SIG-M5 (cell line): ENCODE data around the gene AHNAK.
"Not testable (repeated sequence)": the region's sequence is repeated elsewhere in the genome, so short reads cannot be mapped to it uniquely, and the experiment has no call there.

ENCODE experiments used
- DNase-seq: peaks from one replicate; lab custom pipeline; 2025; lab: John Stamatoyannopoulos, UW

Gene AHNAK

DNA sequence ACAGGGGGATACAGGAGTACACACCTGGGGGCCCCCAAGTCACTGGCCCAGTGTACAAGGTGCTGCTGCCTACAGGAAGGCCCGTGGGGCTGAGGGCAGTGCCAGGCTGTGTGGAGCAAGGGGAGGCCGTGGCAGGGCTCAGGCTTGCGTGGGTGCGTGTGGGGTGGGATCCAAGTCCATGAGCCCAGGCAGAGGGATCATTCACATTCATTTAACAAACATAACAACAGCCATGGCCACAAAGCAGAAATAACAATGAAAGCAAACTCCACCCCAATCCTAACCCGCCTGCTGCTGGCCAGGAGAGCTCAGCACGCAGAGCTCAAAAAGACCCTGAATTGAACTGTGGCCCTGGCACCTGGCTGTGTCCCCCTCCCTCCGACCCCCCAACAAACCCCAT lies 144.8 kb downstream of the AHNAK start:
- no peak for DNase-seq

DNA sequence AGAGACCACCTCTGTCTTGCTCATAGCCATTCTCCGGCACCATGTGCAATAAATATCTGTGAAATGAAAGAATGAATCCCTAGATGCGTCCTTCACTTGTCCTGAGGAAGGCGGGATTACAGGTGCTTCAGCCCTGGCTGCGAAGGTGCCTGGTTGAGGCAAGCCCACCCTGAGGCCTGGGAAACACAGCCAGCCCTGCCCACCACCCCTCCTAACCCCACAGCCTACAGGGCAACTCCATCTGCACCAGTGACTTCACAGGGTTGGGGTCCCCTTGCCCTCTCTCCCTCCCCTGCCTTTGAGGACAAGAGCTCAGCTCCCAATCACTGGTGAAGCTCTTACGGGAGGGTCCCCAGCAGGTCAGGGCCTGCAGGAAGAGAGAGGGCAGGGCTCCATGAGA lies 145.2 kb downstream of the AHNAK start:
- DNase-seq: no peak

DNA sequence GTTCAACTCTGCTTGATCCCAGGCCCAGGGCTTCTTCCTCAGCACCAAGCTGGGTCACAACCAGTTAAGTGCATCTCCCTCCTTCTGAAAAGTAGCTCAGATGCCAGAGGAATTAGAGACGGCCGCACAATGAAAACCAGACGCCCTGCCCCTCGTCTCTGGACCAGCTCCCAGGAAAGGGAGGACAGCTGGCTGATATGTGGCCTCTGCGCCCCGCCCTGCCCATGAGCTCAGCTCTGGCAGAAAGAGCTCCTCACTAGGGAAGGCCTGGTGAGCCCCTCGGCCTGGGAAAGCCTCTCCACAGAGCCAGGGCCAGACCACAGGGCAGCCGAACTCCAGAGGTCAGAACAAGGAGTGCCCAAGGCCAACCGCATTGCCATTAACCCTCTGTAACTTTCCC lies 145.8 kb downstream of the AHNAK start:
- DNase-seq: no peak

DNA sequence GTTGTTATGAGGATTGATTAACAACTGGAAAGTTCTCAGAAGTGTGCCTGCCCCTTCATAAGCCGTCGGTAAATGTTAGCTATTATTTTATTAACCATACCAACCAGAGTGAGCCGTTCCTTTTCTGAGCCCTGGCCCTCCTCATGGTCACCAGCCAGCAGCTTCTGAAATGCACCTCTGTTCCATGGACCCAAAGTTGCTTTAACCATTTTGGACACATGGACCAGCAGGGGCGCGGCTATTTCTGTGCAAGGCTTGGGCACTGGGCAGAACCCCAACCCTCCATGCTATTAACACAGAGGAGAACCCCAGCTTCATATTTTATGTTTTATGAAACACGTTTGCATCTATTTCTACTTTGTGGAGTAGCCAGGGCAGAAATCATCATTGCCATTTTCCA lies 146.3 kb downstream of the AHNAK start:
- DNase-seq: no peak

DNA sequence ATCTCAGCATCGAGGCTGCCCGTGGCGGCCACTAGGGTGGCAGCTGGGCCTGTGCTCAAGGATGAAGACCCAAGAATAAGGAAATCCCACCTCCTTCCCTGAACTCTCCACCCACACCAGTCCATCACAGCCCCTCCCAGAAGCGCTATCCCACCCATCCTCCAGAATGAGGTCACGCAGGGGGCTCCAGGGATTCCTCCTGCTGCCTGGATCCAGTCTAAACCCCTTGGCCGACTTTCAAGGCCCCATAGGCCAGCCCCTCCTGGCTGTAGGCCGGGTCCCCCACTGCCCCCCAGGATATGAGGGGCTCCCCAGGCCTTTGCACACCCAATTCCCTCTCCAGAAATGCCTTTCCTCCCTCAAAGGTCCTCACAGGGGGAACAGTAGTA lies 146.7 kb downstream of the AHNAK start:
- DNase-seq: no peak

DNA sequence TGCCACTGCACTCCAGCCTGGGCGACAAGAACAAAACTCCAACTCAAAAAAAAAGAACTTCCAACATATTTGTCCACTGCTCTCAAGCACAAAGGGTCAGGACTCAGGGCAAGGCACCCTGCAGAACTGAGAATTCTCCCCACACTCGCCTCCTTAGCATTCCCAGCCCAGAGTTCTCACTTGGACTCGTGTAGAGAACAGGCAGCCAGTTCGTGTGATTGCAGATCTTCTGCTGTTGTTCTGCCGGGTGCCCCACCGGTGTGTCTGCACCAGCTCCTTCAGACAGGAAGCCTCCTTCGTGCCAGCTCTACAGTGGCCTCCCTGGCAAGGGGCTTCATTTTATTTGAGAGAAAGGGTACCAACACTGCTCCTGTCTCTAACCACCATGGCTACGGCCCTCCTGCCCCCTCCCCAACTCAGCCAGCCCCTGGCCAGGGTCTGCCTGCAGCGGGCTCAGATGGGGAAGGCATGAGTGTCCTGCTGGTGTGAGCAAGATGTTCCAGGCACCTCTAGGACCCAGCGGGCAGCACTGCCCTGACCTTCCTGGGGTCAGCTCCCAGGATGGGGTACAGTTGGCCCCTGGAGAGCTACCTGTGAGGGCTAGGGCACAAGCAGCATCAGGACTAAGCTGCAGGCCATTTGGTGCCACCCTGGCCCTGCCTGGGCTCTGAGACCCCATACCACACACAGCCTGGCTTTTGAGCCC lies 147.3 kb downstream of the AHNAK start:
- no peak for DNase-seq

DNA sequence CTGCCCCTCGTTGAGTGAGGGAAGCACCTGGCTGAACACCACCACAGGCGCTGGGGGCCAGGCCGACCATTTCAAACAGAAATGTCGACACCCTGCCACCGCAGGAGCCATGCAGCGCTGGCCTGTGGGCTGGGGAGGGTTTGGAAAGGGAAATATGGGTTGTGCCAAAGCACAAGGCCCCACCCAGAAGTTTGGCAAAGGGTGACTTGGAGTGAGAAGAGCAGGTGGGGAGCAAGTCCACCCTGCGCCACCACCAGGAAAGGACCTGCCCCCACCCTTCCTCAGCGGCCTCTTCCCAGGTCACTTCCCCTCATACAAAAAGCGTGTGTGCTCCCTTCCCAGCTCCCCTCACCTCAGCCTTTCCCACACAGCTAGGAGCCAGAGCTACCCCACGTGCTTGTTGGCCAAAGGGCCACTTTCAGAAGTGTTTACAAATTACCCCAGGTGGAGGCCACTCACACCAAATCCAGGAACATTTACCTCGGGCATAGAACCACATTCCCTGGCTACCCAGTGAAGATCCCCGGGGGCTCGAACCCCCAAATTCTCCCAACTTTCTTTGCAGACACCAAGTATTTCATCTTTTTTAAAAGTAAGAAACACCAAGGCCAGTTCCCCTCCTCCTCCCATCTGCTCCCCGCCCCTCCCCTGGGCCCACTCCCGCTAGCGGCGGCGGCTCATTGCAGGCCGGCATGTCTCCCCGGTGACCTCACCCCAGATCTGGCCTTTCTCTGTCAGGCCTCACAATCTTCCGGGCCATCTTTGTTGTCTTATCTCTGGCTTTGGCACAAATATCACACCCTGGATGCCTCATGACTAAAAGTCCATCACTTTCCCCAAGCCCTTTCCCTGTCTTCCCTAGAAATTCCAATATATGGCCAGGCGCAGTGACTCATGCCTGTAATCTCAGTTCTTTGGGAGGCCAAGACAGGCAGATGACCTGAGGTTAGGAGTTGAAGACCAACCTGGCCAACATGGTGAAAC lies 148.3 kb downstream of the AHNAK start:
- no peak for DNase-seq

DNA sequence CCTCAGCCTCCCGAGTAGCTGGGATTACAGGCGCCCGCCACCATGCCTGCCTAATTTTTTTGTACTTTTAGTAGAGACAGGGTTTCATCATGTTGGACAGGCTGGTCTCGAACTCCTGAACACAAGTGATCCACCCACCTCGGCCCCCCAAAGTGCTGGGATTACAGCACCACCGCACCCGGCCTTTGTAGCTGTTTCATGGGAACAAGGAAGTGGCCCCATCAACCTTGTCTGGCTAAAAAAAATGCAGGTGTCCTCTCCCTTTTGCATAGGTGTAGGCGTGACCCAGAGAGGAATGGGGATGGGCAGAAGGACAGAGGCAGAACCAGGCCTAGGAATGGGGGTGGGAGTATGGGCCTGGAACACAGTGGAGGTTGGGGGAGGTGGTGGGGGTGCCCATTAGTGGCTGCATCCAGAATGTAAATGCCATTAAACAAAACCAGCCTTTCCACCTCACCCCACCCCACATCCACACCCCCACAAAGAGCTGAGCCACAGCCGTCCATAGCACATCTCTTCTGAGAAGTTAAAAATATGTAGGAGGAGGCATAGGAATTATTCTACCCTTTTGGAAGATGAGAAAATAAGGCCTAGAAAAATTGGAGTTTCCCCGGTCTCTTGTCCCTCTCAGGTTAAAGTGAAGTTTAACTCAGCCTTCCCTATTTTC lies 150.6 kb downstream of the AHNAK start:
- no peak for DNase-seq

DNA sequence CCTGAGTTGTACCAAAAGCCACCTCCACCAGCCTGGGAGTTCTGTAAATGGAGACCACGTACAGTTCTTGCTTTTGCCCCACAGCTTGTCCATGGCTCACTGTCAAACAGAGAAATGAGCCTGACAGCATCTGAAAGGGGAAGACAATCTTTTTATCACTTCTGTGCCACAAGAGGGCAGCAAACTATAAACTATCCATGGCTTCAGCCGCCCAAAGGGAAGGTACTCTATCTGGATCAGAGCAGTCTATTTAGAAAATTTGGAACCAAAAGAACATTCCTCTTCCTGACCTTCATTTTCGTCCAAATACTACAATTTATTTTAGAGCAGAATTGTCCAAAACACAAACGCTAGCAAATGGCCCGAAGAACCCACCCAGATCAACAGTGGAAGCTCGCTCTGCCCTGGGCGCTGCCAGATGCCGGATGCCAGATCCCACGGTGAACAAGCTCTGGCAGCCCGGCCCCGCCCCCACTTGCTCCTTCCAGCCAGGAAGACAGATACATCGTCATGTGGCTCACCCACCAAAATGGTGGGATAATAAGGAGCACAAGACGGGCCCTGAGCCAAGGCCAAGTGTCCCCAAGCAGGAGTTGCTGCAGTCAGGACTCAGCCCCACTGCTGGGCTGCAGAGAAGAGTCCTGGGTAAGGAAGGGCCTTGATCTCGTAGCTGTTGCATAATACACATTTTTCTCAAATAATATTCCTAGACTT lies 151.6 kb downstream of the AHNAK start:
- peak; percentile 7 for DNase-seq

DNA sequence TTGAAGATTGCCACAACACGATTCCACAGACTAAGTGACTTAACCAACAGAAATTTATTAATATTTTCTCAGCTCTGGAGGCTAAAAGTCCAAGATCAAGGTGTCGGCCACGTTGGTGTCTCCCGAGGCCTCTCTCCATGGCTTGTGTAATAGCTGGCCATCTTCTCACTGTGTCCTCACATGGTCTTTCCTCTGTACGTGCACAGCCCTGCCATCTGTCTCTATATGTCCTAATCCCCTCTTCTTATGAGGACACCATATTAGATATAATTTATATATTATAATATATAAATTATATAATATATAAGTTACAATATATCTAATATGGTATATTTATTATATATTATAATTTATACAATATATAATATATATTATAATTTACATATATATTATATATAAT lies 152.9 kb downstream of the AHNAK start:
- no peak for DNase-seq

DNA sequence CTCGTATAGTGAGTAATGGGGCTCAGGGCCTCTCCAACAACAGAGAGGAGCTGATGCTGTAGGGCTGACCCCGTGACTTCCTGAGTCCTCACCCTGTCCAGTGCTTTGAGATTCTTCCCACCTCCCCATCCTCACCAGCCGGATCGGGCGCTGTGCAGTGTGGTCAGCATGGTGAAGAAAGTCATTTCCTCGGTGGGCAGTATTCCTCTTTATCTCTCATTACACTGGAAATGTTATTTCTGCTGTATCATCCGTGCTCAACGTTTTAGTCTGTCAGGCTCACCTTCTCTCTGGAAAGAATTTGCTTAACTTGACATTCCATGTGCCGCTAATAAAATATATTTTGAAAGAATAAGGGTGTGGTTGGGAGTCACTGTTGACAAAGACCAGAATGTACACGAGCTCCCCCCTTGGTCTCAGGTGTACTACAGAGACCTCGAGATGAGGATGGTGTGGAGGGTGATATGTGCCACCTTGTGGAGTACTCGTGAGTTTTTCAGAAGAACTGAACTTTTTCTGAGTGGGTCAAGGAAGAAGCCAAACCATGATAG lies 153.5 kb downstream of the AHNAK start:
- no peak for DNase-seq

DNA sequence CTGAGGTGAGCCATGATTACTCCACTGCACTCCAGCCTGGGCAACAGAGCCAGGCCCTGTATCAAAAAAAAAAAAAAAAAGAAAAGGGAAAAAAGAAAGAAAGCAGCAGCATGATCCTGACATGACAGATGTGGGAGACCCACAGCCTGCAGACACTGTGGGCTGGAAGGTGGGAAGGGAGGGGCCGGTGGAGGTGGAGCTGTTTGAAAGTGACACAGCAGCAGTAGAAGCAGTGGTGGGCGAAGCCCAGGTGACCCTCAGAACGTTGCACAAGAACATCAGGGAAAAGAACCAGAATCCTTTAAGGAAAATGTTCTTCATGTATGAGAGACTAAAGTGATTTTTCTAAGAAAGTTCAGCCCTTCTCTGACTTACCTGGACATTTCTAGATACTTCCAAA lies 154.1 kb downstream of the AHNAK start:
- DNase-seq: no peak

DNA sequence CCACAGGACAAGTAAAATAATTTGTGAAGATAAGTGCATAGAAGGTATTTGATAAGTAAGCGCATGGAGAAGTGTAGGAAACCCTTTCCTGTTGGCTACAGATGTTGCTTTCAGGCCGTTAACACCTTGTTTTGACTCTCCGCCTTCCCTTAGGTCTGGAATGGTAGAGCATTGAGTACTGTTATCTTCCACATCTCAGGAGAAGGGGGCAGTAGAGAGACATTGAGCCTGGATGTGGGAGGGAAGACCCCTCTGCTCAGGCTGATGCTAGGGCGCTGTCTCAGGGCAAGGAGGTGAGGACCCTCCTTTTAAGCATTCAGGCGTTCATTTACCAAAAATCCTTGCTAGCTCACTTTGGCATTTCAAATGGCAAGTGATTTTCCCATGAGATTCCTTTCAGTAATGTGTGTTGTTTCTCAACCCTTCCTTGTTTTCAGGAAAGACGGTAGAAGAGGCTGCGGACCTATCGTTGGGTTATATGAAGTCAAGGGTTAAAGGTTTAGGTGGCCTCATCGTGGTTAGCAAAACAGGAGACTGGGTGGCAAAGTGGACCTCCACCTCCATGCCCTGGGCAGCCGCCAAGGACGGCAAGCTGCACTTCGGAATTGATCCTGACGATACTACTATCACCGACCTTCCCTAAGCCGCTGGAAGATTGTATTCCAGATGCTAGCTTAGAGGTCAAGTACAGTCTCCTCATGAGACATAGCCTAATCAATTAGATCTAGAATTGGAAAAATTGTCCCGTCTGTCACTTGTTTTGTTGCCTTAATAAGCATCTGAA lies 154.8 kb downstream of the AHNAK start:
- DNase-seq: no peak

DNA sequence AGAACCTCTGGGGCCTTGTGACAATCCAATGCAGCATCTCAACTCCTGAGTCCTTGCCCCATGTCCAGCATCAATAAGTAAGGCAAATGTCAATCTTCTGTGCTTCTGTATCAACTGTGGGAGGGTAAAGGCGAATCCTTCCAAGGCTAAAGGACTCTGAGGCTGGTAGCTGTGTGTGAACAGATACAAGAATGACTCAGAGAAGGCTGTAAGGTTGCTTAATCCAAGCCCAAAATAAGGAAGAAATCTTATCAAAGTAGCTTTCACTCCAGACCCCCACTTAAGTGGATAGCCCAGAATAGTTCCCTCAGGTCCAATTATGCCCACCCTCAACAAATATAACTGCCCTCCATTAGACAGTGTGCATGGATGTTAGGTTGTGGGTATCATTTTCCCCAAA lies 155.9 kb downstream of the AHNAK start:
- DNase-seq: no peak

DNA sequence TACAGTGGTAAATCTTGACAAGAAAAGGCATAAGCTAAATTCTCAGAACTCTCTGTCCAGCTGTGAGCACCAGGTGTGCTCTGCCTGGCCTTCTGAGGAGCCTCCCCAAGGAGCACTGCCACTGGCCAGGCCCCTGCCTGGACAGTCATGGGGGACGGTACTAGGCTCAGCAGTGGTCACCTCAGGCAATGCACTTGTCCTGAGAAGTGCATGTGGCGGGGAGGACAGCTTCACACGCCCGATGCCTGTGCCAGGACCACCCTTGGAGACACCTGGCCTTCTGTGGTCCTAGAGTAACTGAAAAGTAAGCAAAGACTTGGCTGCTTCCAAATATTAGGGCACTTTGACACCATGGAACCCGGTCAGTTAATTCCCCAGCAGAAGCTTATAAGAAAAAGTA lies 156.4 kb downstream of the AHNAK start:
- DNase-seq: no peak

DNA sequence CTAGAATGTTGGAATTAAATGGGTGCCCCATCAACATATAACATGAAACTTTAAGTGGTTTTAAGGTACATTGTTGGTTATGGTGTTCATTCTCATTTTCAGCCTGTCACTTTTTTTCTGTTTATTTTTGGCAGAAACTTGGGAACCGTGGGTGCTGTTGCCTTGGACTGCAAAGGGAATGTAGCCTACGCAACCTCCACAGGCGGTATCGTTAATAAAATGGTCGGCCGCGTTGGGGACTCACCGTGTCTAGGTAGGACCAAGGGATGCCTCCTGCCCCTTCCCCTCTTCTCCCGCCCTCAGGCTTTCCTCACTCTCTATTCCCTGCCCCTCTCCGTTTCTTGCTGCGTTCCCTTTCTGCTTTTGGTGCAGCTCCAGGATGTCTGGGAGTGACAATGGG lies 157.6 kb downstream of the AHNAK start:
- no peak for DNase-seq

DNA sequence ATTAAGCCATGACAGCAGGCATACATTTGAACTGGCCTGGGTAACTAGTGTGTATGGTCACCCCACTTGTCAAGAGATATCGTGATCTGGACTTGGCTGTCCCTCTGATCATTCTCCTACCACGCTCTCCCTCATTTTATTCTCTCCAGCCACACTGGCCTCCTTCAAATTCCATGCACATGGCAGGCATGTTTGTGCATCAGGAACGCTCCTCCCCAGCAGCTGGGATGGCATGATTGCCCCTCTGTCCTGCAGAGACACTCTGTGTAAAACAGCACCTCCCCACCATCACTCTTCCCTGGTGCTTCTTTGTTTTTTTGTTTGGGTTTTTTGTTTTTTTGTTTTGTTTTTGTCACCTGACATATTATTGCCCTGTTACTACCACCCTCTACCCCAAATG lies 159.2 kb downstream of the AHNAK start:
- DNase-seq: no peak

DNA sequence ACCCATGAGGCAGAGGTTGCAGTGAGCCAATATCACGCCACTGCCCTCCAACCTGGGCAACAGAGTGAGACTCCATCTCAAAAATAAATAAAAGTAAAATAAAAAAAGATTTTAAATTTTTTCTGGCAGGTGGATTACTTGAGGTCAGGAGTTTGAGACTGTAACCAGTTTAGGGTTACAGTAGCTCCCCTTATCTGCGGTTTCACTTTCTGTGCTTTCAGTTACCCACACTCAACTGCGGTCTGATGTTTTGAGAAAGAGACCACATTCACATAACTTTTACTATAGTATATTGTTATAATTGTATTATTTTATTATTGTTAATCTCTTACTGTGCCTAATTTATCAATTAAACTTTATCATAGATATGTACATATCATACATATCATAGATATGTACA lies 160.5 kb downstream of the AHNAK start:
- not testable (repeated sequence) for DNase-seq

DNA sequence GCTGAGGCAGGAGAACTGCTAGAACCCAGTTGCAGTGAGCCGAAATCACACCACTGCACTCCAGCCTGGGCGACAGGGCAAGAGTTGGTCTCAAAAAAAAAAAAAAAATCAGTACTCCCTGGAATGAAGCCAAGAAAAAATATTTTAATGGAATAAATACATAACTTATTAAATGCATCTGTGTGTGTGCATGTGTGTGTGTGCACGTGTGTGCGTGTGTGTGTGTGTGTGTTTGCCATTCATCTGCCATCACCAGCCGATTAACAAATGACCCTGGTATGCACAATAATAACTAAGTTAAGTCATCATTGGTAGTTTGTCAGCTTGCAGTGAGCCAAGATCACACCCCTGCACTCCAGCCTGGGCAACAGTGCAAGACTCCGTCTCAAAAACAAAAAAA lies 162.8 kb downstream of the AHNAK start:
- no peak for DNase-seq
